Endometrial microvascular endothelial cells (primary cell): ENCODE results near the gene MED23. TPM values are rescaled to one million over a fixed set of nuclear protein-coding genes. Genes with fewer than 3 reads are reported as not detected.

Experiments used
- in situ Hi-C: cut with HindIII; loops from 2 replicates; pipeline ENCODE4 v1.10.0; 2017; ENCODE audit warnings: low sequenced_read_pairs, low pct_unique_long_range_greater_than_20kb; ENCODE audit errors: inconsistent ontology term
- total RNA-seq: library from RNA; depleted of rRNA; stranded (reverse); fragments of >200 nt; gene quantifications from one replicate; pipeline ENCODE4 v1.2.3, GENCODE V29; 2015; ENCODE audit errors: inconsistent ontology term

The MED23 gene
- 23.7 TPM for total RNA-seq

- in situ Hi-C loops = no loop called here
These were observed at the start of gene MED23 for GRCh38 chr6:131627724-131628682. Gene MED23 (minus strand): TSS chr6:131628242. CDS start chr6:131628049, 193 bp downstream.

- in situ Hi-C loops = no loop called here
These were observed 45.1 kb upstream of the MED23 start for GRCh38 chr6:131673184-131673583.

- in situ Hi-C loops = no loop called here
These were observed 41.8 kb upstream of the MED23 start for GRCh38 chr6:131669891-131670290.

- in situ Hi-C loops = no loop called here
These were observed 35.6 kb upstream of the MED23 start for GRCh38 chr6:131663578-131664165.

GRCh38 chr6:131660195-131660594 lies 32.2 kb upstream of the MED23 start:
- in situ Hi-C loops = no loop called here

GRCh38 chr6:131658287-131658686 lies 30.2 kb upstream of the MED23 start:
- in situ Hi-C loops = no loop called here

- in situ Hi-C loops = no loop called here
These were observed 29.6 kb upstream of the MED23 start for GRCh38 chr6:131657630-131658111.

- in situ Hi-C loops = no loop called here
These were observed 29.2 kb upstream of the MED23 start for GRCh38 chr6:131657222-131657621.

- in situ Hi-C loops = no loop called here
These were observed 28.6 kb upstream of the MED23 start for GRCh38 chr6:131656667-131657066.

GRCh38 chr6:131655951-131656350 lies 27.9 kb upstream of the MED23 start:
- in situ Hi-C loops = no loop called here

GRCh38 chr6:131655387-131655786 lies 27.3 kb upstream of the MED23 start:
- in situ Hi-C loops = no loop called here

GRCh38 chr6:131654326-131654725 lies 26.3 kb upstream of the MED23 start:
- in situ Hi-C loops = no loop called here

- in situ Hi-C loops = no loop called here
These were observed 24.4 kb upstream of the MED23 start for GRCh38 chr6:131652472-131652871.

- in situ Hi-C loops = no loop called here
These were observed 23.7 kb upstream of the MED23 start for GRCh38 chr6:131651782-131652181.

- in situ Hi-C loops = no loop called here
These were observed 18.2 kb upstream of the MED23 start for GRCh38 chr6:131646249-131646670.

GRCh38 chr6:131645846-131646245 lies 17.8 kb upstream of the MED23 start:
- in situ Hi-C loops = no loop called here

GRCh38 chr6:131644921-131645320 lies 16.9 kb upstream of the MED23 start:
- in situ Hi-C loops = no loop called here

GRCh38 chr6:131643855-131644460 lies 15.9 kb upstream of the MED23 start:
- in situ Hi-C loops = no loop called here

- in situ Hi-C loops = no loop called here
These were observed 15.1 kb upstream of the MED23 start for GRCh38 chr6:131642987-131643611.
